ENCODE data around the gene HES7.

GRCh38 chr17:8108972-8109660 lies 14.8 kb downstream of the HES7 start:
- TF ChIP-seq CTCF (IDR thresholded peaks at IDR 0.05; ENCODE audit: borderline replicate concordance, extremely low read depth, low read length, poor library complexity, severe bottlenecking) (no peak), EZH2 (IDR thresholded peaks at IDR 0.05; ENCODE audit: borderline replicate concordance, low read depth, low read length, severe bottlenecking) (no peak)
